HG03060 (cell line): ENCODE results near the gene IGF1.
"Not testable (repeated sequence)": the region's sequence is repeated elsewhere in the genome, so short reads cannot be mapped to it uniquely, and the experiment has no call there.

Experiments
- ATAC-seq: cut with Tn5 transposase; IDR thresholded peaks from one replicate; pipeline ENCODE4 v1.9.1; 2021; ENCODE audit warnings: low read depth, moderate number of reproducible peaks; ENCODE audit not compliant: unreplicated experiment

The IGF1 gene

DNA sequence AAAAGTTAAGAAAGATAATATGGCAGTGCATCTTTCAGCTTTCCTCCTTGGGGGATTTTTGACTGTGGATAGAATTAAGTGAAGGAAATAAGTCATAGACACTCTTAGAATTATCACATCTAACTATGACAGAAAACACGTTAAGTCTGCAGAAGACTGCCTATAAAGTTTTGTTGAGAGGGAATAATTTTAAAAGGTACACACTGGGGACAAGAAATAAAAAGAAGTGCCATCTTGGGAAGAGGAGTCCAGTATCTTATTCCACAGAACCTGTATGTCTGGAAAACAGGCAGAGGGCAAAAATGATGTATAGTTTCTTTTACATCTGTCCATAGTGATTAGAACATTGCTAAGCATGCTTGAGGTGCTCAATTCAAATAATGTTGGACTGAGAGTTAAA lies 80.7 kb downstream of the IGF1 start:
- no peak for ATAC-seq

DNA sequence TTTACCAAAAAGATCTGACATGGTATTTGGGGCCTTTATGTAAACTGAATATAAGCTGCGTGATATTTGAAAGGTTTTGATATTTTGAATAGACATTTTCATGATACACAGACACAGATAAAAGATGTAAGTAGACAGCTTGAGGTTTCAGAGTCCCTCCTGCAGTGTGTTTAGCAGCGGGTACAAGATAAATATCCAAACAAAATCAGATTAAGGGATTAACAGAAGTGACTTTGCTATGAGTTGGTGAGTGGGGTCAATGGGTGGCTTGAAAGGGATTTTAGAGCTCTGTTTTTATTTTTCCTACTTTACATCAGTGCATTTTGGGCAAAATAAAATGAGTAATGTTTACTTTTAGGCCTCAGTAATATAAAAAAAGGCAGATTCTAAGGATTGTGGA lies 84.1 kb downstream of the IGF1 start:
- no peak for ATAC-seq

DNA sequence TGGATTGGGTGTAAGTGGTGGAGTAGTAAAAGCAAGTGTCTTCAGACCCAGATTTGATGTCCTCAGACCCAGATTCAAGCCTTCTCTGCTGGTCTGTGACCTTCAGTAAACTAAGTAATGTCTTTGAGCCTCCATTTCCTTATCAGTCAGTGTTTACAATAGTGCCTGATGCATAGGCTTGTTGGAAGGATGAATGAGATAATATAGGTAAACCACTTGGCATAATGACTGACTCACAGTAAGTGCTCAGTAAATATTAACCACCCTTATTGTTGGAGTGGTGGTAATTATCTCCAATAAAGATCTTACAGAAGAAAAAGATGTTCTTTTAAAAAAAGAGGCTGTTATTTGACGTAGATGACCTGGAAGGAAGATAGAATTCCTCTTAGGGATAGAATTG lies 86.2 kb downstream of the IGF1 start:
- no peak for ATAC-seq

DNA sequence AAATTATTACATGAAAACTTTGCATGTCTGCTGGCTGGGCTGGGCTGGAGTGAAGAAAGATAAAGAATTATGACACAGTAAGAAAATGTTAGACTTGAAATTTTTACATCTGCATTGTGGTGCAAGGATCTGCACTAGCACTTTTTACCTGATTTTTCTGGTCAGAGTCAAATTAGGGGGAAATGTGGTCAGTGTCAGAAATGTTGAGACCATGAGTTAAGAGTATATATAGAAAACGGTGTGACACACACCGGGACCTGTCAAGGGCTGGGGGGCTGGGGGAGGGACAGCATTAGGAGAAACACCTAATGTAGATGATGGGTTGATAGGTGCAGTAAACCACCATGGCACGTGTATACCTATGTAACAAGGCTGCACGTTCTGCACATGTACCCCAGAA lies 90.3 kb downstream of the IGF1 start:
- no peak for ATAC-seq

DNA sequence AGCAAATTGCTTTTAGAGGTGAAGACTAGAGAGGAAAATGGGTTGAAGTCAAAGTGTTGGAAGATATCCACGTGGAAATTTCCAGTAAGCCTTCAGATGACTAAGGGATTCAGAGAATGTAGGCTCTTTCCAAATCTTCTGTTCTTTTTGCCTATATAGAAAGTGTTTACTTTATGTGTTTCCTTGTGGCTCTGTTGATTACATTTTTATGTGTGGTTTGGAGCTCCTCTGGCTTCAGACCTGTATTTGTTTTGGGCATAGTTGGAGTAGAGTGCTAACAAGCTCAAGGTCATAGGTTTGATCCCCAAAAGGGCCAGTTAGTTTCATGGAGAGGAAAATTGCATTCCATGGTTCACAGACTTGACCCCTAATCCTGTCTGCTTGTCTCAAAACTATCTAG lies 91.9 kb downstream of the IGF1 start:
- no peak for ATAC-seq

DNA sequence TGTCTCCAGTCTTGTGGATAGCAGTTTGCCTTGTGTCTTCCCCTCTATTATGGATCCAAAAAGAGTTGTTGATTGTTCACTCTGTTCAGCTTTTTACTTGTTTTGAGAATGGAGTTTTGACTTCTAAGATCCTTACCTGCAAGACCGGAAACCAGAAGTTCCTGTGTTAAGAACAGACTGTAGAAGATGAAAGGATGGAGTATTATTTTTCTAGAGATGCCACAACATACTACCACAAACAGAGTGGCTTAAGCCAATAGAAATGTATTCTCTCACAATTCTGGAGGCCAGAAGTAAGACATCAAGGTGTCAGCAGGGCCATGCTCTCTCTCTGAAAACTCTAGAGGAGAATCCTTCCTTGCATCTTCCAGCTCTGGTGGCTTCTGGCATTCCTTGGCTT lies 95.0 kb downstream of the IGF1 start:
- ATAC-seq = no peak

DNA sequence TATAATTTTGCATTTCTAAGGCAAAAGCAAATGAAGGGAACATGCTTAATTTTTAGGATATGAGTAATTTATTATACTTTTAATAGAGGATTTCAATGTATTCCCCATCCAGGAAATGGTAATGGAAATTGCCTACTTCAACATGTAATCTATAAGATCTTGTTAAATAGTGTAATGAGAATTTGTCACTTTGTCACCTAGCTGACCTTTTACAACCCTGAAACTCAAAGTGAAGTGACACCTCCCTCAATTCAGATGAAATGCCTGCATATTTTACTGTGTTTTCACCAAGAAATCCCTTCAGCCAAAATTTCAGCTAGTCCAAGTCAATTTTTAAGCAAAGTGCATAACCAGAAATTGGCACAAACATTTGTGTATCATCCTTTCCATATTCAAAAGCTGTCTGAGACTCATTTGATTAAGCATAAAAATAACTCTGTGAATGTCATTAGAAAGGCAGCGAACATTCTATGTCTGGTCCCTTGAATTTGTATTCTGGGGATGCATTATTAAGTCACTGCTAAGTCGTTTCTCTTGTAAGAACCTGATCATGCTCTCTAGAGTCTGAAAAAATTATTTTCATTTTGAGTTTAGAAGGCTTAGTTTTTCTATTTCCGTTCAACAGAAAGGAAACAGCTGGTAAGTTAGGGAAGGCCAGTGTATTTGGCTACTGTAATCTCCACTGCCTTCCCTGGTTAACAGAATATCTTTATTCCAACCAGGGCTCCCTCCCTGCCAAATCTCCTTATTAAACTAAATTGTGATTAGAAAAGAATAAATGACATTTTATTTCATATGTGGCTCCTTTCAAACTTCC lies 100.8 kb downstream of the IGF1 start:
- ATAC-seq = no peak

DNA sequence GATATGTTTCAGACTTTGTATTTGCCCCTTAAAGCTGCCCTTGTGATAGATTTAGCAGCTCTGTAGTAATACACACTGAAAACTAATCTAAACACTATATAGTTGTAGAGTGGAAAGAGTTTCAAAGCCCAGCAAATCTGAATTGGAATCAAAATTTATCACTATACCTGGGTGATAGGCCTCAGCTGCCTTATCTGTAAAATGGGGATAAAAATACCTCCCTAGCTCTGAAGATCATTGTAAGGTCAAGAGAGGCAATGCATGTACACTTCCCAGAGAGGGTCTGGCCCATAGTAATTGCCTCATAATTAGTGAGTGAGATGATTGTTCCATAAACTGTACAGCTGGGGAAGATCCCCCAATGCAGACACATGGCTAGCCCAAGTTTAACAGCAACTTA lies 103.6 kb downstream of the IGF1 start:
- no peak for ATAC-seq

DNA sequence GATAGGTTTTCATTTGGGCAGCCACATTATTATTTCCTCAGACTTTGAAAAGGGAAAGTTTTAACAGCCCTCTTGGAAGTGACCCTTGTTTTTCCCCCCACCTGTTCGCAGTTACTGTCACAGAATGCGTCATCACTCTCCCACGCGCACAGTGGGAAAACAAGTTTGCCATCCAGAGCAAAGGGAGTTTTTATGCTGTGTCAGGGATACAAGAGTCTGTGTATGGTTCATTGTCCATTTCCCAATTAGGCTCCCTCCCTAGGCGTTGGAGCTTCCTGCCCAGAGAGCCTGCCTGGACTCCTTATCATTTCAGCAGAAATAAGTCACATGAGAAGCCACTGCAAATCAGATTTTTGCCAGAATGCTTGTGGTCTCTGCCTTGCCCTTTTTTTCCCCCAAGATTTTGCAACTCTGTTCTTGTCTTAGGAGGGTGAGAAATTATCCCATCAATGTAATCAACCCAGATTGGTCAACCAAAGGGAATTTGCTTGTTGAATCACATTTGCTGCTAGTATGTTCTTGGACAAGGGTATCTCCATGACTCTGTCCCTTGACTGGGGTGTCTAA lies 104.1 kb downstream of the IGF1 start:
- ATAC-seq = no peak

DNA sequence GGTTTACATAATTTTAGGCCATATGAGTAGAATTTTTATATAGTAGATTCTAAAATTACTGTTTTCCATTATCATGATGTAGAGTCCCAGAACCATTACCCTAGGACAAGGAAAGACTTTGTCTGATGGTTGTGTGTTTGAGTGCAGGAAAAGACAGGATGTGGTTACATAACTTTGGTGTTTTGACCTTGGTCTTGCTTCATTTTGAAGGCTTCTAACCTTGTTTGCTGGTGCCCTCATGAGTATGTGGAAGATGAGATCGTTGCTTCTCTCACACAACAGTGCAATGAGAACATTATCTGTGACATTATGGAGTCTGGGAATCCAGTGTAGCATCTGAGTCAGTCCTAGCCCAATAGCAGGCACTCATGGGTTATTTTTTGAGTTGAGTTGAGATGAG lies 106.2 kb downstream of the IGF1 start:
- ATAC-seq = no peak

DNA sequence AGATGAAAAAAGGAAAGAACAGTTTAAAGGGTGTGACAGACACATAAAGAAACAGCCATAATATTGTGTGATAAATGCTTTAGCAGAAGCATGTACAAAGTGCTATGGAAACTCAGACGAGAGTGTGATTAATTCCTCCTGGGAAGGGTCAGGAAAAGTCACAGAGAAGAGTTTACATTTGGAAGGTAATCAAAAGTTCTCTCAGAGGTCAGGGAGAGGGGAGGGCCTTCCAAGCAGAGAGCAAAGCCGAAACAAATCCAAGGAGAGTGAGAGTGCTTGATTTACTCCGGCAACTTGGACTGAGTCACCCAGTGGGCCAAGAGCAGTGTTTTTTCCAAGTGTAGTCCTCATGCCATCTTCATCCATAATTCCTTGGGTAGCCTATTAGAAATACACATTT lies 108.3 kb downstream of the IGF1 start:
- no peak for ATAC-seq

DNA sequence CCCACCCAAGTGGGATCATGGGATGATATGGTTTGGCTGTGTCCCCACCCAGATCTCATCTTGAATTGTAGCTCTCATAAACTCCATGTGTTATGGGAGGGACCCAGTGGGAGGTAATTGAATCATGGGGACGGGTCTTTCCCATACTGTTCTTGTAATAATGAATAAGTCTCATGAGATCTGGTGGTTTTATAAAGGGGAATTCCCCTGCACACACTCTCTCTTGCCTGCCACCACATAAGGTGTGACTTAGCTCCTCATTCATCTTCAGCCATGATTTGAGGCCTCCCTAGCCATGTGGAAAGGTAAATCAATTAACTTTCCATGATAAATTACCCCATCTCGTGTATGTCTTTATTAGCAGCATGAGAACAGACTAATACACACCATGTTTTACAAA lies 109.2 kb downstream of the IGF1 start:
- ATAC-seq = no peak

DNA sequence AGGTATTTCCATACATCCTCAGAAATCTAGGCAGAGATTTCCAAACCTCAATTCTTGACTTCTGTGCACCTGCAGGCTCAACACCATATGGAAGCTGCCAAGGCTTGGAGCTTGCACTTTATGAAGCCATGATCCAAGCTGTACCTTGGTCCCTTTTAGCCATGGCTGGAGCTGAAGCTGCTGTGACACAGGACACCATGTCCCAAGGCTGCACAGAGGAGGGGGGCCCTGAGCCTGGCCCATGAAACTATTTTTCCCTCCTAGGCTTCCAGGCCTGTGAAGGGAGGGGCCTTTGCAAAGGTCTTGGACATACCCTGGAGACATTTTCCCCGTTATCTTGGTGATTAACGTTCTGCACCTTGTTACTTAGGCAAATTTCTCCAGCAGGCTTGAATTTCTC lies 110.5 kb downstream of the IGF1 start:
- no peak for ATAC-seq

DNA sequence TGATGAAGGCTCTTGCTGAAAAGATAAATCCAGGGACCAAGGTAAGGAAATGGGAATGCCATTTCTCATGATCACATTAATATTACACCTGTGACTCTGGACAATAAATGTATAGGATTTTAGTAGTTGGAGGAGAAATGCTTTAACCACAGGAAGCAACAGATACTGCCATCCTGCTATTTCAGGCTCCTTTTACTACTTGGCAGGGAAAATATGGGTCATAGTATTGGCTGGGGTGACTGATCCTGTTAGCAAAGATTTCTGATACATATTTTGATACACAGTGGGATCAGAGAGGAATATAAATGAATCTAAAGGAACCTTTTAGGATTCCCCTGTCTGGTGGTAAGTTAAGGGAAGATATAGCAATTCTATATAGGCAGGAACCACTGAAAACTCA lies 115.0 kb downstream of the IGF1 start:
- ATAC-seq = no peak

DNA sequence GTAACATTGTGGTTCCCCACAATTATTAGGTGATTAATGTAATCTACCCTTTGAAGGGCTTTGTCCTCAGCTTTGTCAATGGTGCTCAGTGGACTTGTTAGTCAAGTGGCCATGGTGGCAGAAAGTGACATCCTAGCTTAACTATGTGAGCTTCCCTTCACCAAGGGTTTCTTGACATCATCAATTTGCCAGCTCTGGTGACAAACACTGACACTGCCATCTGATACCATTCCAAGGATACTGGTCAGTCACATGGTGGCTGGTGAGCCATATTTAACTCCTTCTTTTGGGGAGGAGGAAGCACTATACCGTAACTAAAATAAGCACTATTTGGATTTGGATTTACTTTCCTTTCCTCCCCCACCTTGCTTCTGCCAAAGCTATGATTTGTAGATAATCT lies 115.7 kb downstream of the IGF1 start:
- no peak for ATAC-seq

DNA sequence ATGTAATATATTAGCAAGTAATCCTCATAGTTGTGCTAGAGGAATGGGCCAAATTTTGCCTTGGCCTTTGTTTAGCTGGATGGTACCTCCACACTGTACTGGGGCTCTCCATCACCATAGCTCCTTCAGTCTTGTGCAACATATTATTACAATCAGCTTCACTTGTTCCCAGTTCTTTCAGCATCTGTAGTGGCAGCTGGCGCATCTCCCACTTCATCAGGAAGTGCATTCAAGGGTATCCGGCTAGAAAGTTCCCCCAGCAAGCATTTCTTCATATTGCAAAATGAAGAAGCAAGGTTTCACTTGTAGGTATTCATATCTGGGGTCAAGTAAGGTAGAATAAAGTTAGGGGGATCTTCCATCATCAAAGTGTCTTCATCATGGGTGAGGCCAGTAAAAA lies 123.7 kb downstream of the IGF1 start:
- ATAC-seq = no peak

DNA sequence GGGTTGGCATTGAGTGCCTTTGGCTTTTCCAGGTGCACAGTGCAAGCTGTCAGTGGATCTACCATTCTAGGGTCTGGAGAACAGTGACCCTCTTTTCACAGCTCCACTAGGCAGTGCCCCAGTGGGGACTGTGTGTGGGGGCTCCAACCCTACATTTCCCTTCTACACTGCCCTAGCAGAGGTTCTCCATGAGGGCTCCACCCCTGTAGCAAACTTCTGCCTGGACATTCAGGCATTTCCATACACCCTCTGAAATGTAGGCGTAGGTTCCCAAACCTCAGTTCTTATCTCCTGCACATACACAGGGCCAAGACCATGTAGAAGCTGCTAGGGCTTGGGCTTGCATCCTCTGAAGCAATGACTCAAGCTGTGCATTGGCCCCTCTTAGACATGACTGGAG lies 126.1 kb downstream of the IGF1 start:
- not testable (repeated sequence) for ATAC-seq

DNA sequence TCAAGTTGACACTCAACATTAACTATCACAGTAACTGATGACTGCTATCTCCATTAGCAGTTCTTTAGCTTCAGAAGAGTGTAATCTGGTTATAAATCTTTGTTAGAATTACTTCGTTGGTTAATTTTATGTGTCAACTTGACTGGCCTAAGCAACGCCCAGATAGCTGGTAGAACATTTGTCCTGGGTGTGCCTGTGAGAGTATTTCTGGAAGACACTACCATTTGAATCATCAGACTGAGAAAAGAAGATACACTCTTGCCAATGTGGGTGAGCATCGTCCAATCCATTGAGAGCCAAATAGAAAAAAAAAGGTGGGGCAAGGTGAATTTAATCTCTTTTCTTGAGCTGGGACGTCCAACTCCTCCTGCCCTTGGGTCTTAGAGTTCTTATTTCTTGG lies 129.0 kb downstream of the IGF1 start:
- no peak for ATAC-seq

DNA sequence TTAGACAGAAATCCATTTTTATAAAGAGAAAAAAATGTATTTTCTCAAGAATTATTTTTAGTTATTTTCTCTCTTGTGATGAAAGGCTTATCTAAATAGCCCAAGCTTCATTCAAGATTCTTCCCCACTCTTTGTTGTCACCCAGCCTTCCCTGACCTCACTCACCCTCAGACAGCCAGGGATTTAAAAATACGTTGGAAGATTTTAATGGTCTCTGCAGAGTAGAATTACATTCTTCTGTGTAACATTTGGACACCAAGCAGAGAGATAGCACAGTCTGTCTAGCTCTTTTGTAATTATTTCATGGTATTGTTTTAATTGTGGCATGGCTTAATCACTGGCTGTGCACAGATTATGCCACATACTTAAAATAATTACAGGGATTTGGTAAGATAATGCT lies 130.3 kb downstream of the IGF1 start:
- ATAC-seq = no peak

DNA sequence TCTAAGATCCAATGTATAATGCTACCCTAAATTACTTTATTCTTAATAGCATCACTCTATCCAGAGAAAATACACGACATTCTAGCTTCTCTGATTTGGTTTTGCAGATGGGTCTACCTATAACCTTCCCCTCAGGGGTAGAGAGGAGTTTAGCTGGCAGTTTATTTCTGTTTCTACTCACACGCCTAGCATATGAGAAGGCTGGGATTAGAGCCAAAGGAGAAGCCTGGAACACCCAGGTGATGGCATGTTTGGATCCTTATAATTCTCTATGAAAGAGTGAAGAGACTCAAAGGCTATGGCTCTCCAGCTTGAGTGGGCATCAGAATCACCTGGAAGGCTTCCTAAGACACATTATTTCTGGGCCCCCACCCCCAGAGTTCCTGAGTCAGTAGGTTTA lies 131.3 kb downstream of the IGF1 start:
- ATAC-seq = no peak

DNA sequence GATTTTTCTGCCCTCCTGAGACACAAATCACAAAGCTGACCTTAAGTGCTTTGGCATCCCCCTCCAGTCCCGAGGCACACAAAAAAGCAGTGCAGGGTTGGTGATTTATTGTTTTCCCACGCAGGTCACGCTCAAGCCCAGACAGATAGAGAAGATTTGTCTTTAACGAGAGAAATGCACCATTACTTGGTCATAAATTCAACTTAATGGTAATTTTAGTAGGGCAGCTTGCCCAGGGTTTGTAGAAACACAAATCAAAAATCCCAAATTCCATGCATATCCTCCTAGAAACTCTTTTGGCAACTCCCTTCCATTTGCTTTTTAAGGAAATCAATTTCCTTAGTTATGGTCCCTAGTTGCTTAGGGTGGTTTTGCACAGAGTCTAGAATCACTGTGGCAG lies 132.6 kb downstream of the IGF1 start:
- ATAC-seq = no peak
